H1 (cell line): ENCODE data around the gene BRPF1.

Experiments used
- CTCF ChIP-seq, 3 experiments: IDR thresholded peaks; 1 replicate in 2 of 3; 2 replicates in 1 of 3; pipeline versions ENCODE4 v1.5.1 to v1.6.1; 2011; ENCODE audit warnings: low read length in 3 of 3, mild to moderate bottlenecking in 3 of 3, inconsistent platforms in 2 of 3, low read depth in 1 of 3, moderate library complexity in 1 of 3; ENCODE audit not compliant: insufficient read depth in 1 of 3; ENCODE audit errors: control extremely low read depth in 1 of 3
- EP300 ChIP-seq, 2 experiments: IDR thresholded peaks; 1 replicate in 1 of 2; 2 replicates in 1 of 2; pipeline ENCODE4 v1.6.1; 2011 to 2012; ENCODE audit warnings: low read depth in 2 of 2, low read length in 2 of 2, mild to moderate bottlenecking in 2 of 2, borderline replicate concordance in 1 of 2, inconsistent platforms in 1 of 2, moderate library complexity in 1 of 2
- HDAC6 ChIP-seq: IDR thresholded peaks from one replicate; pipeline ENCODE4 v1.7.1; 2012; ENCODE audit warnings: low read depth, mild to moderate bottlenecking, inconsistent platforms, low read length, moderate library complexity
- JUND ChIP-seq: IDR thresholded peaks from 2 replicates; pipeline ENCODE4 v1.6.1; 2011; ENCODE audit warnings: mild to moderate bottlenecking, improper control_type of control experiment, low read length
- POLR2A ChIP-seq, 2 experiments: IDR thresholded peaks; 1 replicate in 1 of 2; 2 replicates in 1 of 2; pipeline ENCODE4 v1.6.1; 2011; ENCODE audit warnings: low read depth in 2 of 2, low read length in 2 of 2, mild to moderate bottlenecking in 2 of 2; ENCODE audit errors: control extremely low read depth in 1 of 2
- SUZ12 ChIP-seq: fragments of 200-600 bp; sonication (generic); IDR thresholded peaks from 2 replicates; pipeline ENCODE4 v1.6.1; 2012; ENCODE audit warnings: mild to moderate bottlenecking, inconsistent platforms, low read length, moderate library complexity, mixed read lengths
- TAF7 ChIP-seq: optimal IDR thresholded peaks from 2 replicates; pipeline ENCODE3; 2011; ENCODE audit warnings: low read depth, mild to moderate bottlenecking, inconsistent platforms, low read length, moderate library complexity, borderline replicate concordance
- YY1 ChIP-seq: IDR thresholded peaks from 2 replicates; pipeline ENCODE4 v1.6.1; 2011; ENCODE audit warnings: low read depth, mild to moderate bottlenecking, low read length

- TF ChIP-seq HDAC6 (no peak), CTCF (IDR thresholded peaks at IDR 0.05; ENCODE audit: control extremely low read depth in 1 of 3, insufficient read depth in 1 of 3, low read depth in 1 of 3, low read length in 3 of 3) (no peak), TAF7 (no peak), SUZ12 (no peak), POLR2A (IDR thresholded peaks at IDR 0.05; ENCODE audit: control extremely low read depth in 1 of 2, low read depth in 2 of 2, low read length in 2 of 2) (no peak), JUND (no peak), EP300 (IDR thresholded peaks at IDR 0.05; ENCODE audit: borderline replicate concordance in 1 of 2, low read depth in 2 of 2, low read length in 2 of 2) (no peak), YY1 (no peak)
These were observed 44.8 kb upstream of the BRPF1 start for GRCh38 chr3:9686703-9687102.
